ENCODE data around the gene NOS1AP.

GRCh38 chr1:162056043-162056442 is 13.4 kb upstream of the NOS1AP start:
- TF ChIP-seq POLR2A (IDR thresholded peaks at IDR 0.05; ENCODE audit: low read depth, low read length), result no peak
- no peak for TF ChIP-seq POLR2AphosphoS5 (IDR thresholded peaks at IDR 0.05; ENCODE audit: low read depth, low read length)
- no peak for TF ChIP-seq TAF1 (IDR thresholded peaks at IDR 0.05; ENCODE audit: borderline replicate concordance, low read depth, low read length)
